GM12878 (cell line): Measurements from ENCODE around the gene DHX32. TPM values are rescaled to one million over a fixed set of nuclear protein-coding genes. Genes with fewer than 3 reads are reported as not detected.

Experiments used
- ATAC-seq: fragments of 200-7000 bp; cut with Tn5 transposase; 3 replicates; pipeline ENCODE4 v1.9.1; 2020; ENCODE audit warnings: mild to moderate bottlenecking, moderate library complexity
- BruUV-seq: library from RNA; stranded (reverse); fragments of 400-500 nt; replicated peaks from 2 replicates; lab custom pipeline; 2021; lab: Mats Ljungman, UMichigan
- CTCF ChIA-PET: fragments of 300-600 bp; sonication (Branson Sonifier 250); formaldehyde crosslinking; extraction: SDS; loops from one replicate; lab custom pipeline; 2021; ENCODE audit warnings: inconsistent platforms; lab: Yijun Ruan, JAX
- POLR2A ChIA-PET: fragments of 350-600 bp; formaldehyde crosslinking; extraction: SDS; loops from one replicate; lab custom pipeline; 2021; ENCODE audit warnings: inconsistent platforms; lab: Charles Lee
- RAD21 ChIA-PET: fragments of 300-600 bp; sonication (Branson Sonifier 250); formaldehyde crosslinking; loops from one replicate; lab custom pipeline; 2023; ENCODE audit warnings: antibody characterized with exemption; ENCODE audit not compliant: unreplicated experiment; lab: Charles Lee
- SMC1A ChIA-PET: fragments of 300-600 bp; sonication (Branson Sonifier 250); formaldehyde crosslinking; loops from one replicate; lab custom pipeline; 2023; ENCODE audit not compliant: unreplicated experiment, uncharacterized antibody; lab: Charles Lee
- DNase-seq: peaks from one replicate; pipeline ENCODE4 v3.0.0-alpha.2; 2011; ENCODE audit warnings: low read depth, low spot score
- FAIRE-seq: peaks from 3 replicates; lab custom pipeline; 2011; peaks lifted over from hg19 to GRCh38; lab: Jason Lieb, UNC
- H2AFZ ChIP-seq: 2 replicates; pipeline ENCODE4 v1.6.0; 2011; ENCODE audit warnings: low read depth, low read length, control low read depth; ENCODE audit not compliant: control insufficient read depth
- H3K27ac ChIP-seq: 2 replicates; pipeline ENCODE4 v1.5.1; 2011; ENCODE audit warnings: control low read depth; ENCODE audit not compliant: control insufficient read depth, insufficient read depth
- H3K27me3 ChIP-seq, 2 experiments: replicated peaks in 1 of 2; 2 replicates each; pipeline versions ENCODE4 v1.6.0 to v1.6.1; 2011; ENCODE audit warnings: low read length in 1 of 2; ENCODE audit not compliant: control insufficient read depth in 2 of 2, insufficient read depth in 2 of 2
- H3K36me3 ChIP-seq, 2 experiments: 2 replicates each; pipeline ENCODE4 v1.5.1; 2011; ENCODE audit warnings: low read length in 1 of 2; ENCODE audit not compliant: control insufficient read depth in 2 of 2, insufficient read depth in 2 of 2
- H3K4me1 ChIP-seq: 2 replicates; pipeline ENCODE4 v1.6.1; 2011; ENCODE audit warnings: mild to moderate bottlenecking, low read length, moderate library complexity, mixed read lengths; ENCODE audit not compliant: control insufficient read depth, insufficient read depth
- H3K4me2 ChIP-seq: 2 replicates; pipeline ENCODE4 v1.6.0; 2011; ENCODE audit warnings: control low read depth; ENCODE audit not compliant: control insufficient read depth, insufficient read depth
- H3K4me3 ChIP-seq: fragments of 200-600 bp; sonication (generic); 2 replicates; pipeline ENCODE4 v1.5.1; 2016
- H3K79me2 ChIP-seq: 2 replicates; pipeline ENCODE4 v1.6.0; 2011; ENCODE audit warnings: low read length; ENCODE audit not compliant: control insufficient read depth, insufficient read depth
- H3K9ac ChIP-seq: 2 replicates; pipeline ENCODE4 v1.8.0; 2011; ENCODE audit warnings: low read length, control low read depth, mixed read lengths; ENCODE audit not compliant: control insufficient read depth, insufficient read depth
- H3K9me3 ChIP-seq: replicated peaks from 3 replicates; pipeline ENCODE4 v1.5.1; 2011; ENCODE audit warnings: mild to moderate bottlenecking, low read length; ENCODE audit not compliant: control insufficient read depth, insufficient read depth
- H4K20me1 ChIP-seq: 2 replicates; pipeline ENCODE4 v1.6.0; 2011; ENCODE audit not compliant: control insufficient read depth, insufficient read depth
- SREBF1 ChIP-seq: IDR thresholded peaks from 2 replicates; pipeline ENCODE4 v1.6.1; 2012; ENCODE audit warnings: mild to moderate bottlenecking, low read length
- ZNF217 ChIP-seq: fragments of 450-650 bp; IDR thresholded peaks from 2 replicates; pipeline ENCODE4 v1.6.1; 2017; ENCODE audit warnings: antibody characterized with exemption, mild to moderate bottlenecking
- WGBS: methylation state at CpG from one replicate; pipeline ENCODE4 v1.1.6; 2016; ENCODE audit warnings: low lambda C conversion rate; ENCODE audit not compliant: insufficient replicate concordance, insufficient coverage; ENCODE audit errors: missing lambda C conversion rate; 5-methylcytosine and 5-hydroxymethylcytosine counted together
- in situ Hi-C: fragments of 300-500 bp; cut with MboI; formaldehyde crosslinking; loops from 9 replicates; pipeline ENCODE4 v1.14.3; 2018; ENCODE audit warnings: mixed read lengths
- intact Hi-C: fragments of 100-400 bp; cut with micrococcal nuclease; formaldehyde crosslinking; loops from one replicate; pipeline ENCODE4 v1.14.2; 2022; ENCODE audit not compliant: unreplicated experiment
- polyA plus RNA-seq, 11 experiments: library from polyadenylated mRNA; depleted of rRNA in 4 of 11; unstranded in 6 of 11; stranded (reverse) in 5 of 11; fragments of >200 nt; fragmentation: Nextera tagmentation in 4 of 11; fragmentation: Illumina TruSeq in 1 of 11; extraction: Ambion mirVana in 4 of 11; extraction: Trizol in 1 of 11; gene quantifications; 1 replicate in 1 of 11; 2 replicates in 10 of 11; pipeline versions ENCODE4 v1.2.1 to v1.2.3, GENCODE V29; 2011 to 2016; ENCODE audit warnings: inconsistent platforms in 2 of 11, missing spikeins in 2 of 11, low read depth in 1 of 11
- total RNA-seq, 4 experiments: library from RNA; depleted of rRNA in 3 of 4; stranded (reverse); fragments of >200 nt in 3 of 4; fragmentation: Illumina TruSeq in 1 of 4; extraction: Trizol in 1 of 4; gene quantifications; 2 replicates each; pipeline versions ENCODE4 v1.2.1 to v1.2.3, GENCODE V29; 2013 to 2021
- TF ChIP-seq, protein P1 (sequence below): fragments of 450-650 bp; IDR thresholded peaks from 2 replicates; pipeline ENCODE4 v1.6.1; 2017; ENCODE audit warnings: mild to moderate bottlenecking, low read depth, inconsistent platforms; ENCODE audit not compliant: poor library complexity, severe bottlenecking
- TF ChIP-seq, protein P2 (sequence below): fragments of 150-350 bp; IDR thresholded peaks from 2 replicates; pipeline ENCODE4 v1.6.1; 2014; ENCODE audit warnings: mild to moderate bottlenecking, low read depth, low read length

The DHX32 gene
- total and polyA plus RNA-seq, 10 of the 15 experiments (the other 5 are each of a cell fraction or from before 2014, with no cell fraction given), result 5.4 to 21.0 (median 16.0) TPM

DNA sequence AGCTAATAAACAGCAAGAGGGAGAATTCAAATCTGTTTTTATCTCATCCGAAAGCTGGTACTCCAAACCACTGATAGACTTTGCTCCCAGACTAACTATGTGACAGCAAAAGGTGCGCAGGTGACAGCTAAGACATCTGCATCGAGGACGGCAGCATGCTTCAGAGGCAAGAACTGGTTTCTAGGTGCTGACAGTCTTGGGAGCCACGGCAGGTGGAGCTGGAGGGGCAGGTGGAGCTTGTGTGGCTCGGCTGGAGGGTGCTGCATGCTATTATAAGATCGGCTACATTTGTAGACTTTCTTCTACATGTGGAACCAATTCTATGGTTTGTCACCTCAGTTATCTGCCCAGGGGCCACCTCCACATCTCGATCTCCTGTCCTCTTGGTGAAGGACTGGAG lies 83.7 kb downstream of the DHX32 start:
- SMC1A ChIA-PET, result interaction anchor here (0.7 kb wide), 1 partner anchor 26 kb away, joined by 3 read pairs; the partner anchor contains the start of genes BCCIP and UROS
- POLR2A ChIA-PET, result interaction anchor here (0.7 kb wide), 1 partner anchor 34 kb away, joined by 5 read pairs; no protein-coding TSS in a partner anchor
- no peak overlapping the region for H3K4me2 ChIP-seq
- no peak overlapping the region for H2AFZ ChIP-seq
- RAD21 ChIA-PET, result no interaction called here
- H3K27me3 ChIP-seq, result no peaks in the 10 kb centered on the region
- peaks cover 2 to 9% of the 10 kb centered on the region in 2 experiments for H3K36me3 ChIP-seq
- no peak for ATAC-seq
- TF ChIP-seq, protein P1, sequence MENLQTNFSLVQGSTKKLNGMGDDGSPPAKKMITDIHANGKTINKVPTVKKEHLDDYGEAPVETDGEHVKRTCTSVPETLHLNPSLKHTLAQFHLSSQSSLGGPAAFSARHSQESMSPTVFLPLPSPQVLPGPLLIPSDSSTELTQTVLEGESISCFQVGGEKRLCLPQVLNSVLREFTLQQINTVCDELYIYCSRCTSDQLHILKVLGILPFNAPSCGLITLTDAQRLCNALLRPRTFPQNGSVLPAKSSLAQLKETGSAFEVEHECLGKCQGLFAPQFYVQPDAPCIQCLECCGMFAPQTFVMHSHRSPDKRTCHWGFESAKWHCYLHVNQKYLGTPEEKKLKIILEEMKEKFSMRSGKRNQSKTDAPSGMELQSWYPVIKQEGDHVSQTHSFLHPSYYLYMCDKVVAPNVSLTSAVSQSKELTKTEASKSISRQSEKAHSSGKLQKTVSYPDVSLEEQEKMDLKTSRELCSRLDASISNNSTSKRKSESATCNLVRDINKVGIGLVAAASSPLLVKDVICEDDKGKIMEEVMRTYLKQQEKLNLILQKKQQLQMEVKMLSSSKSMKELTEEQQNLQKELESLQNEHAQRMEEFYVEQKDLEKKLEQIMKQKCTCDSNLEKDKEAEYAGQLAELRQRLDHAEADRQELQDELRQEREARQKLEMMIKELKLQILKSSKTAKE, result no peak
- no peak for TF ChIP-seq SREBF1
- TF ChIP-seq ZNF217, result no peak
- TF ChIP-seq, protein P2, sequence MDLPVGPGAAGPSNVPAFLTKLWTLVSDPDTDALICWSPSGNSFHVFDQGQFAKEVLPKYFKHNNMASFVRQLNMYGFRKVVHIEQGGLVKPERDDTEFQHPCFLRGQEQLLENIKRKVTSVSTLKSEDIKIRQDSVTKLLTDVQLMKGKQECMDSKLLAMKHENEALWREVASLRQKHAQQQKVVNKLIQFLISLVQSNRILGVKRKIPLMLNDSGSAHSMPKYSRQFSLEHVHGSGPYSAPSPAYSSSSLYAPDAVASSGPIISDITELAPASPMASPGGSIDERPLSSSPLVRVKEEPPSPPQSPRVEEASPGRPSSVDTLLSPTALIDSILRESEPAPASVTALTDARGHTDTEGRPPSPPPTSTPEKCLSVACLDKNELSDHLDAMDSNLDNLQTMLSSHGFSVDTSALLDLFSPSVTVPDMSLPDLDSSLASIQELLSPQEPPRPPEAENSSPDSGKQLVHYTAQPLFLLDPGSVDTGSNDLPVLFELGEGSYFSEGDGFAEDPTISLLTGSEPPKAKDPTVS, result no peak
- TF ChIP-seq, all 136 proteins: peak for 0
- Histone ChIP-seq H3K27ac (no peak overlapping the region), H3K79me2 (no peaks in the 10 kb centered on the region), H3K9me3 (no peaks in the 10 kb centered on the region), H4K20me1 (no peaks in the 10 kb centered on the region), H3K4me1 (no peaks in the 10 kb centered on the region), H3K4me3 (no peak overlapping the region), H3K9ac (no peak overlapping the region)
- in situ Hi-C loops, result no loop called here
- 95% methylated on average over 8 of the region's 8 CpGs for WGBS
- DNase-seq (no peak), FAIRE-seq (no peak)
- intact Hi-C loops, result no loop called here
- CTCF ChIA-PET, result interaction anchor here (0.8 kb wide), 1 partner anchor 72 kb away, joined by 3 read pairs; no protein-coding TSS in a partner anchor
- BruUV-seq, result no TSS peak
